Measurements from ENCODE around the gene OSBPL5. TPM values are rescaled to one million over a fixed set of nuclear protein-coding genes. Genes with fewer than 3 reads are reported as not detected.

The OSBPL5 gene
- total RNA-seq, 1 donor from 2014 or later: 115 TPM

- Mint-ChIP-seq H3K36me3 (ENCODE audit: unreplicated experiment) (no peaks in the 10 kb centered on the region), H3K27ac (ENCODE audit: unreplicated experiment) (no peak overlapping the region), H3K4me3 (ENCODE audit: unreplicated experiment) (no peak overlapping the region), H3K4me1 (ENCODE audit: low read depth, unreplicated experiment) (peaks cover 15% of the 10 kb centered on the region), H3K27me3 (ENCODE audit: unreplicated experiment) (peaks cover 4% of the 10 kb centered on the region), H3K9me3 (ENCODE audit: unreplicated experiment) (peaks cover 2% of the 10 kb centered on the region)
- TF ChIP-seq, protein P1, sequence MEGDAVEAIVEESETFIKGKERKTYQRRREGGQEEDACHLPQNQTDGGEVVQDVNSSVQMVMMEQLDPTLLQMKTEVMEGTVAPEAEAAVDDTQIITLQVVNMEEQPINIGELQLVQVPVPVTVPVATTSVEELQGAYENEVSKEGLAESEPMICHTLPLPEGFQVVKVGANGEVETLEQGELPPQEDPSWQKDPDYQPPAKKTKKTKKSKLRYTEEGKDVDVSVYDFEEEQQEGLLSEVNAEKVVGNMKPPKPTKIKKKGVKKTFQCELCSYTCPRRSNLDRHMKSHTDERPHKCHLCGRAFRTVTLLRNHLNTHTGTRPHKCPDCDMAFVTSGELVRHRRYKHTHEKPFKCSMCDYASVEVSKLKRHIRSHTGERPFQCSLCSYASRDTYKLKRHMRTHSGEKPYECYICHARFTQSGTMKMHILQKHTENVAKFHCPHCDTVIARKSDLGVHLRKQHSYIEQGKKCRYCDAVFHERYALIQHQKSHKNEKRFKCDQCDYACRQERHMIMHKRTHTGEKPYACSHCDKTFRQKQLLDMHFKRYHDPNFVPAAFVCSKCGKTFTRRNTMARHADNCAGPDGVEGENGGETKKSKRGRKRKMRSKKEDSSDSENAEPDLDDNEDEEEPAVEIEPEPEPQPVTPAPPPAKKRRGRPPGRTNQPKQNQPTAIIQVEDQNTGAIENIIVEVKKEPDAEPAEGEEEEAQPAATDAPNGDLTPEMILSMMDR (IDR thresholded peaks at IDR 0.05; ENCODE audit: partially characterized antibody, unreplicated experiment): no peak
- no peak for DNase-seq
Observed at GRCh38 chr11:3204141-3205015, 39.3 kb upstream of the OSBPL5 start.

DNA sequence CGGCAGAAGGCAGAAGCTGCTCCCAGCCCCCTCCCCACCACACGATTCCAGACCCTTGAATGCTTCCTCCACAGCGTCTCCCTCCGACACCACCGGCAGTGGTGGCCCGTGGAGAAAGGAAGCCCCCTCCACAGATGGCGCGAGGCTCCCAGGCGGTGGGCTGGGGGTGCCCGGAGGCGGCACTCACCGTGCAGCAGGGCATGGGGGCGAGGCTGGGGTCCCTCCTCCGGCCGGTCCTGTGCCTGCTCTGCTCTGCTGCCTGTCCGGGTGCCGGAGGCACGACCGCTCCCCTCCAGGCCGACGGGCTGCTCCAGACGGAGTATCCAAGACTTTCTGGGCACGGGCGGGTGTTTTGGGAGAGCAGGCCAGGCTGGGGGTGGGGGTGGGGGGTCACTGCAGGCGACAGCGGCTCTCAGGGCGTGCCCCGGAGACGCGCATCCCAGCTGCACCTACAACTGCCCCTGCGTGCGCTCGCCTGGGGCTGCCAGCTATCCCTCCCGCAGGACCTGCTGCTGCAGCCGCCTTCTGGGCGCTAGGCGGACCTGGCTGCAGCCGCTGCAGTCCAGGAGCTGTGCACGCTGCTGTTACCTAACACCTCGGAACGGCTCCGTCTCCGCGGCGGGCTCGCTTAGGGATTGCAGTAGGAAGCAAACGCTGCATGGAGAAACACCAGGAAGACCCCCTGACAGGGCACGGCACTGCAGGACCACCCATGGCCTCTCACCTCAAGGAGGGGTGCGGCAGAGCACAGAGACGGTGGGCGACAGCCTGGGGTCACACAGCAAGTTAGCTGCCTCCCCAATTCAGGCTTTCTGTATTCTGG lies 38.3 kb upstream of the OSBPL5 start:
- no peak overlapping the region for H3K27ac Mint-ChIP-seq (ENCODE audit: unreplicated experiment)
- no peaks in the 10 kb centered on the region for H3K36me3 Mint-ChIP-seq (ENCODE audit: unreplicated experiment)
- DNase-seq: no peak
- TF ChIP-seq, protein P1 (IDR thresholded peaks at IDR 0.05; ENCODE audit: partially characterized antibody, unreplicated experiment): no peak
- peaks cover 2% of the 10 kb centered on the region for H3K9me3 Mint-ChIP-seq (ENCODE audit: unreplicated experiment)
- H3K4me3 Mint-ChIP-seq (ENCODE audit: unreplicated experiment): peak overlapping the region; percentile 30
- H3K4me1 Mint-ChIP-seq (ENCODE audit: low read depth, unreplicated experiment): peaks cover 15% of the 10 kb centered on the region
- H3K27me3 Mint-ChIP-seq (ENCODE audit: unreplicated experiment): peaks cover 4% of the 10 kb centered on the region

DNA sequence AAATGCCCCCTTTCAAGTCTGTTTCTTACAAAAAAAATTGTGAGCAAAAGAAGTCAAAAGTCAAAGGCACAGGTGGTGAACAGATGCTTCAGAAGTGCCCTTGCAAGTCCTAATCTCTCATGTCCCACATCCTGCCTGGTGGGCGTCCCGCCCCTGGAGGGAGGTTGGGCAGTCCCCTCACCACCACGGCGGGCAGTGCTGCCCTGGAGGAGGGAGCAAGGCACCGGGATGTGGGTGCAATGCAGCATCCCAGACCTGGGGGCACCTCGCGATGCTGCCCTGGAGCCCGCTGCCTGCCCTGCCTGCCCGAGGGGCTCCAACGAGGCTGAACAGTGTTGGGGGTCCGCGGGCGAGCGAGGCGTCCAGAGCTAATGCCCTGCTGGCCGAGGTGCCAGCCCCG lies 37.6 kb upstream of the OSBPL5 start:
- Mint-ChIP-seq H3K4me3 (ENCODE audit: unreplicated experiment) (no peak overlapping the region), H3K9me3 (ENCODE audit: unreplicated experiment) (peaks cover 2% of the 10 kb centered on the region)
- TF ChIP-seq, protein P1 (IDR thresholded peaks at IDR 0.05; ENCODE audit: partially characterized antibody, unreplicated experiment): no peak

DNA sequence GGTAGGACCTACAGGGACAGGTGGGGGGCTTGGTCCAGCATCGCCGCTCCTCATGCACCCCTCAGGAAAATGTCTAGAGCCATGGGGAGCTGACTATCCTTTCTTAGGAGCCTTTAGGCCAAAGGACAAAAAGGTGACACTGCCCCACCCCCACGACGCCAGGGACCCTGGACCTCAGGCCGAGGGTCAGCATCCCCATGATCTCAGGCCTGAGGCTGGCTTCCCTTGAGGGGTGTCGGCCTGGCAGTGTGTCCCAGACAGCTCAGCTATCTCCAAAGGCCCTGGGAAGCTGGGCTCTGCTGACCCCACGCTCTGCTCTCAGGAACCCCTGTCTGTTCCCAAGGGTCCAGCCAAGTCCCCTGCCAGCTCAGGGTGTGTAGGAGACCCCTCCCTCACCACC lies 37.2 kb upstream of the OSBPL5 start:
- peaks cover 11% of the 10 kb centered on the region for H3K4me1 Mint-ChIP-seq (ENCODE audit: low read depth, unreplicated experiment)
- peaks cover 4% of the 10 kb centered on the region for H3K27me3 Mint-ChIP-seq (ENCODE audit: unreplicated experiment)
- DNase-seq: no peak
- TF ChIP-seq, protein P1 (IDR thresholded peaks at IDR 0.05; ENCODE audit: partially characterized antibody, unreplicated experiment): no peak
- H3K27ac Mint-ChIP-seq (ENCODE audit: unreplicated experiment): no peak overlapping the region
- H3K36me3 Mint-ChIP-seq (ENCODE audit: unreplicated experiment): no peaks in the 10 kb centered on the region
- H3K9me3 Mint-ChIP-seq (ENCODE audit: unreplicated experiment): peaks cover 2% of the 10 kb centered on the region
- no peak overlapping the region for H3K4me3 Mint-ChIP-seq (ENCODE audit: unreplicated experiment)

More for the DNA sequence above, 37.6 kb upstream of the OSBPL5 start:
- Mint-ChIP-seq H3K36me3 (ENCODE audit: unreplicated experiment) (no peaks in the 10 kb centered on the region), H3K27ac (ENCODE audit: unreplicated experiment) (no peak overlapping the region), H3K4me1 (ENCODE audit: low read depth, unreplicated experiment) (peaks cover 11% of the 10 kb centered on the region), H3K27me3 (ENCODE audit: unreplicated experiment) (peaks cover 4% of the 10 kb centered on the region)
- DNase-seq: no peak
